Osteoblast (primary cell): ENCODE results near the gene COA8. TPM values are rescaled to one million over a fixed set of nuclear protein-coding genes. Genes with fewer than 3 reads are reported as not detected.

Experiments
- DNase-seq: peaks from one replicate; pipeline ENCODE4 v3.0.0; 2011; ENCODE audit warnings: low spot score, mixed read lengths; ENCODE audit not compliant: insufficient read length; ENCODE audit errors: missing footprints
- H2AFZ ChIP-seq: 2 replicates; pipeline ENCODE4 v1.6.0; 2011; ENCODE audit warnings: mild to moderate bottlenecking, low read length
- H3K27ac ChIP-seq: 2 replicates; pipeline ENCODE4 v1.5.1; 2011; ENCODE audit warnings: mild to moderate bottlenecking, low read depth, low read length, moderate library complexity
- H3K27me3 ChIP-seq: 2 replicates; pipeline ENCODE4 v1.6.0; 2012; ENCODE audit warnings: mild to moderate bottlenecking, control low read depth, inconsistent platforms, low read length, moderate library complexity; ENCODE audit not compliant: insufficient read depth
- H3K36me3 ChIP-seq: 2 replicates; pipeline ENCODE4 v1.5.1; 2011; ENCODE audit warnings: mild to moderate bottlenecking, low read length, control low read depth, moderate library complexity; ENCODE audit not compliant: insufficient read depth
- H3K4me1 ChIP-seq: 2 replicates; pipeline ENCODE4 v1.5.1; 2011; ENCODE audit warnings: mild to moderate bottlenecking, low read length, control low read depth, moderate library complexity; ENCODE audit not compliant: insufficient read depth
- H3K4me2 ChIP-seq: 2 replicates; pipeline ENCODE4 v1.6.0; 2011; ENCODE audit warnings: mild to moderate bottlenecking, low read length; ENCODE audit not compliant: insufficient read depth
- H3K4me3 ChIP-seq: fragments of 200-600 bp; sonication (generic); 3 replicates; pipeline ENCODE4 v1.5.1; 2012; ENCODE audit warnings: mild to moderate bottlenecking, low read length, inconsistent platforms; ENCODE audit not compliant: insufficient read depth
- H3K79me2 ChIP-seq: 2 replicates; pipeline ENCODE4 v1.6.0; 2012; ENCODE audit warnings: mild to moderate bottlenecking, low read length, control low read depth, inconsistent platforms; ENCODE audit not compliant: insufficient read depth
- H3K9me3 ChIP-seq: 2 replicates; pipeline ENCODE4 v1.5.1; 2011; ENCODE audit warnings: low read depth, low read length, control low read depth
- H4K20me1 ChIP-seq: 2 replicates; pipeline ENCODE4 v1.6.0; 2012; ENCODE audit warnings: mild to moderate bottlenecking, low read length, control low read depth; ENCODE audit not compliant: insufficient read depth
- total RNA-seq: library from RNA; depleted of rRNA; stranded (reverse); fragments of >200 nt; gene quantifications from 2 replicates; pipeline ENCODE4 v1.2.3, GENCODE V29; 2012
- TF ChIP-seq, protein P1 (sequence below): IDR thresholded peaks from 2 replicates; pipeline ENCODE4 v1.5.1; 2011; ENCODE audit warnings: mild to moderate bottlenecking, low read depth, low read length, moderate library complexity; ENCODE audit errors: extremely low read depth

The COA8 gene
- total RNA-seq, 1 donor: 24.6 TPM

GRCh38 chr14:103576371-103577024 lies 13.7 kb downstream of the COA8 start:
- Histone ChIP-seq H3K4me2 (peak overlapping the region; percentile 57), H3K27ac (peak overlapping the region; percentile 57)

DNA sequence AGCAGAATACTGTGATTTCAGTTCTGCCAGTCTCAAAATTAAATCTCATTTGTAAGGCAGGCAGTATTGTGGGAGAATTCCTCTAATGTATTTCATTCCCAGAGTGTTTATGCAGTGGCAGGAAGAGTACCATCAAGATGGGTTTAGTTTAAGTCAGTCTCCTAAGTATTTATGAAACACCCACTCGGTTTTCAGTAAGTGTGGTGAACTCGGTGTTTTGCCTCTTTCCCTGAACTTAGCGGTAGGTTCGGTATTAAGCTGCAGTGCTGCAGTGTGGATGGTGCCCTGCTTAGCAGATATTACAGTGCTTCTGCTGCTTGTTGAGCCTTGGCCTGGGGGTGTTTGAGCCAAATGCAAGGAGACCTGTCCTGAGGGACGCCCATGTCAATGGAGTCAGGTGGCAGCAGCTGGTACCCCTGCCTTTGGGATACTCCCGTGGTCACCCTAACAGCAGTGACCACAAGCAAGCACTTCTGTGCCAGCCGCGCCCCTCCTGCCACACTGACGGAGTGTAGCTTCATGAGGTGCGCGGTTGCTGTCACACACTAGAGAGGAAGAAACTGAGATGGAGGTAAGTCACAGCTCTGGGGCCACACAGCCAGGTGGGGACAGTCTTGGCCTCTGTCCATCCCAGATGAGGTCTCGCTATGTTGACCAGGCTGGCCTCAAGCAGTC lies 15.8 kb downstream of the COA8 start:
- no peak overlapping the region for H3K4me2 ChIP-seq
- no peaks in the 10 kb centered on the region for H4K20me1 ChIP-seq
- peaks cover 49% of the 10 kb centered on the region for H3K79me2 ChIP-seq
- no peak overlapping the region for H3K4me3 ChIP-seq
- no peak overlapping the region for H3K27ac ChIP-seq
- H2AFZ ChIP-seq: no peak overlapping the region
- TF ChIP-seq, protein P1, sequence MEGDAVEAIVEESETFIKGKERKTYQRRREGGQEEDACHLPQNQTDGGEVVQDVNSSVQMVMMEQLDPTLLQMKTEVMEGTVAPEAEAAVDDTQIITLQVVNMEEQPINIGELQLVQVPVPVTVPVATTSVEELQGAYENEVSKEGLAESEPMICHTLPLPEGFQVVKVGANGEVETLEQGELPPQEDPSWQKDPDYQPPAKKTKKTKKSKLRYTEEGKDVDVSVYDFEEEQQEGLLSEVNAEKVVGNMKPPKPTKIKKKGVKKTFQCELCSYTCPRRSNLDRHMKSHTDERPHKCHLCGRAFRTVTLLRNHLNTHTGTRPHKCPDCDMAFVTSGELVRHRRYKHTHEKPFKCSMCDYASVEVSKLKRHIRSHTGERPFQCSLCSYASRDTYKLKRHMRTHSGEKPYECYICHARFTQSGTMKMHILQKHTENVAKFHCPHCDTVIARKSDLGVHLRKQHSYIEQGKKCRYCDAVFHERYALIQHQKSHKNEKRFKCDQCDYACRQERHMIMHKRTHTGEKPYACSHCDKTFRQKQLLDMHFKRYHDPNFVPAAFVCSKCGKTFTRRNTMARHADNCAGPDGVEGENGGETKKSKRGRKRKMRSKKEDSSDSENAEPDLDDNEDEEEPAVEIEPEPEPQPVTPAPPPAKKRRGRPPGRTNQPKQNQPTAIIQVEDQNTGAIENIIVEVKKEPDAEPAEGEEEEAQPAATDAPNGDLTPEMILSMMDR: no peak
- H3K36me3 ChIP-seq: peaks cover 36% of the 10 kb centered on the region
- DNase-seq: no peak
- H3K9me3 ChIP-seq: no peaks in the 10 kb centered on the region
- H3K27me3 ChIP-seq: no peaks in the 10 kb centered on the region
- peaks cover 11% of the 10 kb centered on the region for H3K4me1 ChIP-seq

More at GRCh38 chr14:103576371-103577024, 13.7 kb downstream of the COA8 start:
- Histone ChIP-seq H3K27me3 (no peaks in the 10 kb centered on the region), H3K4me1 (peaks cover 11% of the 10 kb centered on the region), H4K20me1 (peaks cover 4% of the 10 kb centered on the region), H3K36me3 (peaks cover 40% of the 10 kb centered on the region), H3K9me3 (no peaks in the 10 kb centered on the region), H2AFZ (peak overlapping the region; percentile 54), H3K4me3 (no peak overlapping the region), H3K79me2 (peaks cover 48% of the 10 kb centered on the region)
- DNase-seq: peak; percentile 96
- TF ChIP-seq, protein P1: no peak

DNA sequence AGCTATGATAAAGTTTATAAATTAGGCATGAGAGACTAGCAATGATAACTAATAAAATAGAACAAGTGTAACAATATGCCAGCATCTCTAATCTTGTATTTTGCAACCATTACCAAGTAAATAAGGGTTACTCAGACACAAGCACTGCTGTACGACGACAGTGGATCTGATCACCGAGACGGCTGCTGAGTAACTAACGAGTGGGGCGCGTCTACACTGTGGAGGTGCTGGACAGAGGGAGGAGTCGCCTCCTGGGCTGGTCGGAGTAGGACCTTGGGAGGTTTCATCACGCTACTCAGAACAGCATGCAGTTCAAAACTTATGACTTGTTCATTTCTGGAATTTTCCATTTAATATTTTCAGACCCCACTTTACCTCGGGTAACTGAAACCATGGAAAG lies 18.4 kb downstream of the COA8 start:
- H3K4me3 ChIP-seq: no peak overlapping the region
- TF ChIP-seq, protein P1: no peak
- no peak overlapping the region for H3K27ac ChIP-seq
- H3K27me3 ChIP-seq: no peaks in the 10 kb centered on the region
- no peak overlapping the region for H2AFZ ChIP-seq
- peaks cover 16% of the 10 kb centered on the region for H3K36me3 ChIP-seq
- DNase-seq: no peak
- H3K4me2 ChIP-seq: no peak overlapping the region
- peaks cover 10% of the 10 kb centered on the region for H3K4me1 ChIP-seq
- H3K79me2 ChIP-seq: peaks cover 33% of the 10 kb centered on the region
- H4K20me1 ChIP-seq: no peaks in the 10 kb centered on the region
- H3K9me3 ChIP-seq: no peaks in the 10 kb centered on the region

- H3K4me1 ChIP-seq: peaks cover 1% of the 10 kb centered on the region
- H3K79me2 ChIP-seq: peaks cover 29% of the 10 kb centered on the region
- no peak overlapping the region for H3K4me2 ChIP-seq
- no peak overlapping the region for H2AFZ ChIP-seq
- no peak overlapping the region for H3K4me3 ChIP-seq
- no peaks in the 10 kb centered on the region for H4K20me1 ChIP-seq
- H3K36me3 ChIP-seq: peaks cover 16% of the 10 kb centered on the region
- TF ChIP-seq, protein P1: no peak
- H3K27ac ChIP-seq: no peak overlapping the region
- no peaks in the 10 kb centered on the region for H3K27me3 ChIP-seq
- H3K9me3 ChIP-seq: no peaks in the 10 kb centered on the region
- peak; percentile 65 for DNase-seq
Measured at GRCh38 chr14:103581954-103582703, 19.4 kb downstream of the COA8 start.
